SK-N-SH (cell line): ENCODE data around the gene TRIM66. TPM values are rescaled to one million over a fixed set of nuclear protein-coding genes. Genes with fewer than 3 reads are reported as not detected.

ENCODE experiments used
- CTCF ChIA-PET: fragments of 300-600, 350-600 bp; formaldehyde crosslinking; extraction: SDS; loops from one replicate; lab custom pipeline; 2021; lab: Yijun Ruan, JAX
- POLR2A ChIA-PET: fragments of 350-600 bp; sonication (Branson Sonifier 250); formaldehyde crosslinking; extraction: SDS; loops from one replicate; lab custom pipeline; 2020; ENCODE audit warnings: antibody characterized with exemption, inconsistent platforms; lab: Yijun Ruan, JAX
- DNase-seq: peaks from one replicate; pipeline ENCODE4 v3.0.0; 2012
- H2AFZ ChIP-seq: fragments of 200-600 bp; sonication (generic); 2 replicates; pipeline ENCODE4 v1.8.1; 2016; ENCODE audit warnings: antibody characterized with exemption, mild to moderate bottlenecking, low read depth
- H3F3A ChIP-seq: fragments of 200-600 bp; sonication (generic); replicated peaks from 2 replicates; pipeline ENCODE3; 2016; ENCODE audit warnings: antibody characterized with exemption, mild to moderate bottlenecking; ENCODE audit not compliant: insufficient read depth
- H3K27ac ChIP-seq, 2 experiments: fragments of 200-500 bp in 1 of 2; fragments of 200-600 bp in 1 of 2; sonication (Bioruptor generic) in 1 of 2; sonication (generic), shearing (Covaris generic) in 1 of 2; 2 replicates each; pipeline versions ENCODE4 v1.5.1 to v1.6.1; 2014 to 2016; ENCODE audit warnings: low read depth in 2 of 2, inconsistent platforms in 1 of 2, low read length in 1 of 2, mild to moderate bottlenecking in 1 of 2, mixed read lengths in 1 of 2
- H3K27me3 ChIP-seq: fragments of 200-600 bp; sonication (generic), shearing (Covaris generic); 2 replicates; pipeline ENCODE4 v1.6.1; 2016; ENCODE audit warnings: mixed run types; ENCODE audit not compliant: insufficient read depth
- H3K36me3 ChIP-seq, 2 experiments: fragments of 200-500 bp in 1 of 2; fragments of 200-600 bp in 1 of 2; sonication (Bioruptor generic) in 1 of 2; sonication (generic) in 1 of 2; replicated peaks in 1 of 2; 2 replicates each; pipeline versions ENCODE3 to v1.5.1; 2014 to 2016; ENCODE audit warnings: low read length in 1 of 2, mild to moderate bottlenecking in 1 of 2; ENCODE audit not compliant: insufficient read depth in 2 of 2, control insufficient read depth in 1 of 2
- H3K4me1 ChIP-seq, 2 experiments: fragments of 200-500 bp in 1 of 2; fragments of 200-600 bp in 1 of 2; sonication (Bioruptor generic) in 1 of 2; sonication (generic), shearing (Covaris generic) in 1 of 2; 2 replicates each; pipeline versions ENCODE4 v1.5.1 to v1.6.1; 2014 to 2016; ENCODE audit warnings: low read depth in 1 of 2, low read length in 1 of 2, mixed run types in 1 of 2; ENCODE audit not compliant: insufficient read depth in 2 of 2, control insufficient read depth in 1 of 2
- H3K4me2 ChIP-seq: fragments of 200-600 bp; sonication (generic), shearing (Covaris generic); 2 replicates; pipeline ENCODE4 v1.6.1; 2017; ENCODE audit warnings: mixed run types
- H3K4me3 ChIP-seq, 2 experiments: fragments of 200-500 bp in 1 of 2; fragments of 200-600 bp in 1 of 2; sonication (Bioruptor generic) in 1 of 2; sonication (generic), shearing (Covaris generic) in 1 of 2; 2 replicates each; pipeline versions ENCODE4 v1.5.1 to v1.8.1; 2014 to 2016; ENCODE audit warnings: low read depth in 2 of 2, inconsistent platforms in 1 of 2, low read length in 1 of 2, mild to moderate bottlenecking in 1 of 2, mixed read lengths in 1 of 2, moderate library complexity in 1 of 2
- H3K79me2 ChIP-seq: fragments of 200-600 bp; sonication (generic); 2 replicates; pipeline ENCODE4 v1.8.1; 2017; ENCODE audit warnings: mild to moderate bottlenecking; ENCODE audit not compliant: insufficient read depth
- H3K9ac ChIP-seq: fragments of 200-600 bp; sonication (generic); 2 replicates; pipeline ENCODE4 v1.6.1; 2017; ENCODE audit warnings: mixed run types
- H3K9me2 ChIP-seq: fragments of 200-600 bp; sonication (generic); 2 replicates; pipeline ENCODE4 v1.6.1; 2017; ENCODE audit warnings: mixed run types
- H3K9me3 ChIP-seq: fragments of 200-600 bp; sonication (generic); 2 replicates; pipeline ENCODE4 v1.6.1; 2017; ENCODE audit warnings: mixed run types, mild to moderate bottlenecking, moderate library complexity
- H4K20me1 ChIP-seq: fragments of 200-600 bp; sonication (generic); 2 replicates; pipeline ENCODE4 v1.6.1; 2017; ENCODE audit warnings: mild to moderate bottlenecking, mixed run types; ENCODE audit not compliant: insufficient read depth
- CHD2 ChIP-seq: fragments of 150-350 bp; IDR thresholded peaks from 2 replicates; pipeline ENCODE4 v1.6.1; 2018; ENCODE audit warnings: low read length; ENCODE audit not compliant: partially characterized antibody
- EZH2phosphoT487 ChIP-seq: fragments of 200-600 bp; sonication (generic); IDR thresholded peaks from 2 replicates; pipeline ENCODE4 v1.6.1; 2017; ENCODE audit warnings: low read depth, mixed run types, mild to moderate bottlenecking, antibody characterized with exemption, moderate library complexity, borderline replicate concordance
- GABPA ChIP-seq: IDR thresholded peaks from 2 replicates; pipeline ENCODE4 v1.4.0; 2012; ENCODE audit warnings: low read depth, mild to moderate bottlenecking
- GATA2 ChIP-seq: sonication (generic); formaldehyde crosslinking; IDR thresholded peaks from 2 replicates; pipeline ENCODE4 v1.5.0; 2020; ENCODE audit warnings: mild to moderate bottlenecking, missing genetic modification reagents
- MEF2A ChIP-seq: IDR thresholded peaks from 2 replicates; pipeline ENCODE4 v1.4.0; 2012; ENCODE audit warnings: low read depth, borderline replicate concordance
- PBX3 ChIP-seq: IDR thresholded peaks from 2 replicates; pipeline ENCODE4; 2012
- RAD21 ChIP-seq: IDR thresholded peaks from 2 replicates; pipeline ENCODE4 v1.6.1; 2012; ENCODE audit warnings: mild to moderate bottlenecking, low read length
- RFX5 ChIP-seq: IDR thresholded peaks from 2 replicates; pipeline ENCODE4 v1.6.1; 2012; ENCODE audit warnings: mild to moderate bottlenecking, improper control_type of control experiment, low read length
- SIN3A ChIP-seq: IDR thresholded peaks from 2 replicates; pipeline ENCODE4 v1.6.1; 2012; ENCODE audit warnings: low read depth, mild to moderate bottlenecking, low read length, moderate library complexity, borderline replicate concordance
- TAF1 ChIP-seq: IDR thresholded peaks from 2 replicates; pipeline ENCODE4 v1.6.1; 2012; ENCODE audit warnings: low read depth, mild to moderate bottlenecking, low read length, moderate library complexity, borderline replicate concordance
- USF1 ChIP-seq: IDR thresholded peaks from 2 replicates; pipeline ENCODE4 v1.4.0; 2012; ENCODE audit warnings: low read depth, borderline replicate concordance
- USF2 ChIP-seq: fragments of 150-350 bp; IDR thresholded peaks from 2 replicates; pipeline ENCODE4 v1.6.1; 2017; ENCODE audit warnings: antibody characterized with exemption, low read length, low read depth, borderline replicate concordance
- WGBS: methylation state at CpG from one replicate; pipeline ENCODE4 v1.1.6; 2017; ENCODE audit warnings: low lambda C conversion rate; 5-methylcytosine and 5-hydroxymethylcytosine counted together
- polyA plus RNA-seq, 3 experiments: library from polyadenylated mRNA; depleted of rRNA; stranded (reverse); fragments of >200 nt; gene quantifications; 2 replicates each; pipeline ENCODE4 v1.2.3, GENCODE V29; 2012
- TF ChIP-seq, protein P1 (sequence below): fragments of 200-600 bp; sonication (generic); IDR thresholded peaks from 2 replicates; pipeline ENCODE4 v1.6.1; 2017; ENCODE audit warnings: antibody characterized with exemption, mild to moderate bottlenecking, moderate library complexity
- TF ChIP-seq, protein P2 (sequence below): IDR thresholded peaks from 2 replicates; pipeline ENCODE4 v1.6.1; 2012; ENCODE audit warnings: mild to moderate bottlenecking, low read depth, low read length, moderate library complexity

The TRIM66 gene
- polyA plus RNA-seq, 1 of the 3 experiments (the other 2 are of a cell fraction): 6.4 TPM

DNA sequence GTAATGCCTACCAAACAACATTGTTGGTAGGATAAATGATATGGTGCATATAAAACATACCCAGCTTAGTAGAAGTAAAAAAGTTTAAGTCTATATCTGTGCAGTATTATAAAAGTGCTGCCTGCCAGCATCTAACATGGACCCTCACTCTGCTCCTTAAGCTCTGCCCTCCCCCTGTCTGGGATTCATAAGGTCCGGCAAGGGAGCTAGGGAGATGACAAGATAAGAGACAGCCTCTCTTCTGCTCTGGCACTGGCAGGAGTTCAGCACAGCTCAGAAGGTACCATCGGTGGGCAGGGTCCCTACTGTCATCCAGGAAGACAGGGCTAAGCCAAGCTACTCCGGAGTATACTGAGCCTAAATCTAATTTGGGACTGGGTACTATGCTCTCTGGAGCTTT lies 42.8 kb downstream of the TRIM66 start:
- Histone ChIP-seq H3K9me2 (no peaks in the 10 kb centered on the region), H3F3A (no peaks in the 10 kb centered on the region), H3K9me3 (no peaks in the 10 kb centered on the region), H2AFZ (no peak overlapping the region), H3K27ac (no peak overlapping the region), H3K4me2 (no peak overlapping the region), H4K20me1 (no peaks in the 10 kb centered on the region), H3K27me3 (no peaks in the 10 kb centered on the region), H3K4me1 (no peaks in the 10 kb centered on the region; a peak in 1 of 4 replicates), H3K9ac (no peak overlapping the region), H3K4me3 (no peak overlapping the region), H3K79me2 (no peaks in the 10 kb centered on the region), H3K36me3 (peaks cover 22 to 37% of the 10 kb centered on the region in 2 experiments)
- ChIA-PET CTCF (interaction anchor here (0.8 to 1.4 kb wide), 3 partner anchors 9 to 285 kb away, joined by 3 read pairs; no protein-coding TSS in a partner anchor), POLR2A (no interaction called here)
- 34% methylated on average over 2 of the region's 3 CpGs for WGBS
- peak; percentile 48; the same call in 1 of the 2 replicates for TF ChIP-seq GATA2 (CRISPR knock-in tag)
- TF ChIP-seq, protein P1, sequence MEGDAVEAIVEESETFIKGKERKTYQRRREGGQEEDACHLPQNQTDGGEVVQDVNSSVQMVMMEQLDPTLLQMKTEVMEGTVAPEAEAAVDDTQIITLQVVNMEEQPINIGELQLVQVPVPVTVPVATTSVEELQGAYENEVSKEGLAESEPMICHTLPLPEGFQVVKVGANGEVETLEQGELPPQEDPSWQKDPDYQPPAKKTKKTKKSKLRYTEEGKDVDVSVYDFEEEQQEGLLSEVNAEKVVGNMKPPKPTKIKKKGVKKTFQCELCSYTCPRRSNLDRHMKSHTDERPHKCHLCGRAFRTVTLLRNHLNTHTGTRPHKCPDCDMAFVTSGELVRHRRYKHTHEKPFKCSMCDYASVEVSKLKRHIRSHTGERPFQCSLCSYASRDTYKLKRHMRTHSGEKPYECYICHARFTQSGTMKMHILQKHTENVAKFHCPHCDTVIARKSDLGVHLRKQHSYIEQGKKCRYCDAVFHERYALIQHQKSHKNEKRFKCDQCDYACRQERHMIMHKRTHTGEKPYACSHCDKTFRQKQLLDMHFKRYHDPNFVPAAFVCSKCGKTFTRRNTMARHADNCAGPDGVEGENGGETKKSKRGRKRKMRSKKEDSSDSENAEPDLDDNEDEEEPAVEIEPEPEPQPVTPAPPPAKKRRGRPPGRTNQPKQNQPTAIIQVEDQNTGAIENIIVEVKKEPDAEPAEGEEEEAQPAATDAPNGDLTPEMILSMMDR: no peak
- DNase-seq: peak; percentile 30

- no peak for DNase-seq
- Histone ChIP-seq H3F3A (no peaks in the 10 kb centered on the region), H3K4me3 (no peak overlapping the region), H3K36me3 (peaks cover 20 to 41% of the 10 kb centered on the region in 2 experiments), H2AFZ (no peak overlapping the region), H4K20me1 (no peaks in the 10 kb centered on the region), H3K9ac (no peak overlapping the region), H3K27ac (no peak overlapping the region), H3K9me3 (no peaks in the 10 kb centered on the region), H3K27me3 (no peaks in the 10 kb centered on the region), H3K4me2 (no peak overlapping the region), H3K79me2 (no peaks in the 10 kb centered on the region), H3K4me1 (no peaks in the 10 kb centered on the region; a peak in 1 of 4 replicates), H3K9me2 (no peaks in the 10 kb centered on the region)
- CTCF ChIA-PET: no interaction called here
- WGBS: 83% methylated on average over 5 of the region's 5 CpGs
- POLR2A ChIA-PET: no interaction called here
- TF ChIP-seq PBX3 (no peak), RAD21 (no peak), RFX5 (no peak), EZH2phosphoT487 (no peak), USF1 (no peak), SIN3A (no peak), USF2 (no peak), CHD2 (no peak), MEF2A (no peak), GABPA (no peak), TAF1 (no peak)
- TF ChIP-seq, protein P2, sequence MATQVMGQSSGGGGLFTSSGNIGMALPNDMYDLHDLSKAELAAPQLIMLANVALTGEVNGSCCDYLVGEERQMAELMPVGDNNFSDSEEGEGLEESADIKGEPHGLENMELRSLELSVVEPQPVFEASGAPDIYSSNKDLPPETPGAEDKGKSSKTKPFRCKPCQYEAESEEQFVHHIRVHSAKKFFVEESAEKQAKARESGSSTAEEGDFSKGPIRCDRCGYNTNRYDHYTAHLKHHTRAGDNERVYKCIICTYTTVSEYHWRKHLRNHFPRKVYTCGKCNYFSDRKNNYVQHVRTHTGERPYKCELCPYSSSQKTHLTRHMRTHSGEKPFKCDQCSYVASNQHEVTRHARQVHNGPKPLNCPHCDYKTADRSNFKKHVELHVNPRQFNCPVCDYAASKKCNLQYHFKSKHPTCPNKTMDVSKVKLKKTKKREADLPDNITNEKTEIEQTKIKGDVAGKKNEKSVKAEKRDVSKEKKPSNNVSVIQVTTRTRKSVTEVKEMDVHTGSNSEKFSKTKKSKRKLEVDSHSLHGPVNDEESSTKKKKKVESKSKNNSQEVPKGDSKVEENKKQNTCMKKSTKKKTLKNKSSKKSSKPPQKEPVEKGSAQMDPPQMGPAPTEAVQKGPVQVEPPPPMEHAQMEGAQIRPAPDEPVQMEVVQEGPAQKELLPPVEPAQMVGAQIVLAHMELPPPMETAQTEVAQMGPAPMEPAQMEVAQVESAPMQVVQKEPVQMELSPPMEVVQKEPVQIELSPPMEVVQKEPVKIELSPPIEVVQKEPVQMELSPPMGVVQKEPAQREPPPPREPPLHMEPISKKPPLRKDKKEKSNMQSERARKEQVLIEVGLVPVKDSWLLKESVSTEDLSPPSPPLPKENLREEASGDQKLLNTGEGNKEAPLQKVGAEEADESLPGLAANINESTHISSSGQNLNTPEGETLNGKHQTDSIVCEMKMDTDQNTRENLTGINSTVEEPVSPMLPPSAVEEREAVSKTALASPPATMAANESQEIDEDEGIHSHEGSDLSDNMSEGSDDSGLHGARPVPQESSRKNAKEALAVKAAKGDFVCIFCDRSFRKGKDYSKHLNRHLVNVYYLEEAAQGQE: no peak
- TF ChIP-seq, all 33 proteins: peak for 0
Measured at GRCh38 chr11:8638300-8638699, 44.2 kb downstream of the TRIM66 start.
